ENCODE results near the gene CRYAA.

GRCh38 chr21:43210454-43211071 is 41.8 kb downstream of the CRYAA start:
- TF ChIP-seq CEBPB (IDR thresholded peaks at IDR 0.05; ENCODE audit: low read depth) (no peak), CTCF (IDR thresholded peaks at IDR 0.05 in 2 of 3, conservative IDR thresholded peaks at IDR 0.05 in 1 of 3; ENCODE audit: borderline replicate concordance in 1 of 3, insufficient read depth in 1 of 3, low read depth in 2 of 3, low read length in 2 of 3) (no peak), RAD21 (IDR thresholded peaks at IDR 0.05; ENCODE audit: low read depth) (no peak), EZH2phosphoT487 (IDR thresholded peaks at IDR 0.05; ENCODE audit: borderline replicate concordance) (no peak), POLR2A (IDR thresholded peaks at IDR 0.05; ENCODE audit: borderline replicate concordance, extremely low read depth, insufficient read depth, insufficient read length) (no peak), EZH2 (IDR thresholded peaks at IDR 0.05) (no peak)
